ENCODE data around the gene OOSP1.

The OOSP1 gene

GRCh38 chr11:59938132-59938531 is at the start of gene OOSP1:
OOSP1 (plus strand) TSS chr11:59938432; CDS start chr11:59938455, 23 bp downstream.
- Histone ChIP-seq H3K4me3 (ENCODE audit: low read depth, low read length) (no peak within 1 kb of the TSS), H3K36me3 (no peaks in the 10 kb centered on the region), H3K9me3 (ENCODE audit: severe bottlenecking) (no peaks in the 10 kb centered on the region), H3K27me3 (ENCODE audit: insufficient read depth, low read depth, severe bottlenecking) (no peaks in the 10 kb centered on the region), H3K27ac (no peak within 1 kb of the TSS)
- TF ChIP-seq CTCF (IDR thresholded peaks at IDR 0.05; ENCODE audit: low read depth, low read length), result no peak
- DNase-seq, result no peak

- H3K4me3 ChIP-seq (ENCODE audit: low read depth, low read length), result peak overlapping the region; percentile 28
- TF ChIP-seq CTCF (IDR thresholded peaks at IDR 0.05; ENCODE audit: low read depth, low read length), result no peak
- H3K36me3 ChIP-seq, result no peaks in the 10 kb centered on the region
- peaks cover 3% of the 10 kb centered on the region for H3K9me3 ChIP-seq (ENCODE audit: severe bottlenecking)
- no peaks in the 10 kb centered on the region for H3K27me3 ChIP-seq (ENCODE audit: insufficient read depth, low read depth, severe bottlenecking)
- no peak overlapping the region for H3K27ac ChIP-seq
- peak; percentile 71 for DNase-seq
Measured at GRCh38 chr11:59891781-59892181, 46.5 kb upstream of the OOSP1 start.

- Histone ChIP-seq H3K9me3 (ENCODE audit: severe bottlenecking) (no peaks in the 10 kb centered on the region), H3K27ac (no peak overlapping the region), H3K4me3 (ENCODE audit: low read depth, low read length) (no peak overlapping the region), H3K27me3 (ENCODE audit: insufficient read depth, low read depth, severe bottlenecking) (no peaks in the 10 kb centered on the region), H3K36me3 (no peaks in the 10 kb centered on the region)
- TF ChIP-seq CTCF (IDR thresholded peaks at IDR 0.05; ENCODE audit: low read depth, low read length), result no peak
- no peak for DNase-seq
Measured at GRCh38 chr11:59894616-59895015, 43.6 kb upstream of the OOSP1 start.

- Histone ChIP-seq H3K4me3 (ENCODE audit: low read depth, low read length) (no peak overlapping the region), H3K27ac (no peak overlapping the region), H3K36me3 (no peaks in the 10 kb centered on the region), H3K9me3 (ENCODE audit: severe bottlenecking) (no peaks in the 10 kb centered on the region), H3K27me3 (ENCODE audit: insufficient read depth, low read depth, severe bottlenecking) (no peaks in the 10 kb centered on the region)
- no peak for DNase-seq
- no peak for TF ChIP-seq CTCF (IDR thresholded peaks at IDR 0.05; ENCODE audit: low read depth, low read length)
Measured at GRCh38 chr11:59898046-59898445, 40.2 kb upstream of the OOSP1 start.

- DNase-seq, result no peak
- Histone ChIP-seq H3K4me3 (ENCODE audit: low read depth, low read length) (no peak overlapping the region), H3K9me3 (ENCODE audit: severe bottlenecking) (no peaks in the 10 kb centered on the region), H3K27me3 (ENCODE audit: insufficient read depth, low read depth, severe bottlenecking) (no peaks in the 10 kb centered on the region), H3K27ac (no peak overlapping the region), H3K36me3 (no peaks in the 10 kb centered on the region)
- no peak for TF ChIP-seq CTCF (IDR thresholded peaks at IDR 0.05; ENCODE audit: low read depth, low read length)
Measured at GRCh38 chr11:59898650-59899049, 39.6 kb upstream of the OOSP1 start.

GRCh38 chr11:59899532-59899931 is 38.7 kb upstream of the OOSP1 start:
- Histone ChIP-seq H3K9me3 (ENCODE audit: severe bottlenecking) (no peaks in the 10 kb centered on the region), H3K27me3 (ENCODE audit: insufficient read depth, low read depth, severe bottlenecking) (no peaks in the 10 kb centered on the region), H3K4me3 (ENCODE audit: low read depth, low read length) (no peak overlapping the region), H3K36me3 (no peaks in the 10 kb centered on the region), H3K27ac (no peak overlapping the region)
- no peak for TF ChIP-seq CTCF (IDR thresholded peaks at IDR 0.05; ENCODE audit: low read depth, low read length)
- DNase-seq, result no peak
